A673 (cell line): ENCODE data around the gene SLC9A4. TPM values are rescaled to one million over a fixed set of nuclear protein-coding genes. Genes with fewer than 3 reads are reported as not detected.

Source experiments
- BruUV-seq: library from RNA; stranded (reverse); fragments of 400-500 nt; replicated peaks from 2 replicates; lab custom pipeline; 2021; lab: Mats Ljungman, UMichigan
- CTCF ChIA-PET: fragments of 300-600 bp; sonication (Branson Sonifier 250); formaldehyde crosslinking; loops from one replicate; lab custom pipeline; 2022; ENCODE audit warnings: antibody characterized with exemption; lab: Charles Lee
- POLR2A ChIA-PET: fragments of 300-600 bp; sonication (Branson Sonifier 250); formaldehyde crosslinking; loops from one replicate; lab custom pipeline; 2022; ENCODE audit warnings: antibody characterized with exemption; ENCODE audit not compliant: low non-redundant PET; lab: Charles Lee
- DNase-seq: peaks from one replicate; pipeline ENCODE4 v3.0.0-alpha.2; 2015; ENCODE audit warnings: low spot score
- H3K27ac ChIP-seq: fragments of 200-600 bp; sonication (generic); 2 replicates; pipeline ENCODE4 v1.5.1; 2016; ENCODE audit warnings: mixed run types, low read depth, mild to moderate bottlenecking, mixed read lengths, antibody characterized with exemption, low read length; ENCODE audit not compliant: poor library complexity, severe bottlenecking
- H3K27me3 ChIP-seq: fragments of 200-600 bp; sonication (generic); replicated peaks from 2 replicates; pipeline ENCODE4 v1.6.1; 2017; ENCODE audit warnings: mixed run types, low read depth, mild to moderate bottlenecking, mixed read lengths, antibody characterized with exemption, low read length; ENCODE audit not compliant: insufficient read depth, poor library complexity
- H3K36me3 ChIP-seq: fragments of 200-600 bp; sonication (generic); 2 replicates; pipeline ENCODE4 v1.6.1; 2016; ENCODE audit warnings: mixed run types, mild to moderate bottlenecking, mixed read lengths, antibody characterized with exemption, low read length; ENCODE audit not compliant: insufficient read depth, poor library complexity, severe bottlenecking
- H3K4me1 ChIP-seq: fragments of 200-600 bp; sonication (generic); 2 replicates; pipeline ENCODE4 v1.6.1; 2017; ENCODE audit warnings: mixed run types, mild to moderate bottlenecking, mixed read lengths, antibody characterized with exemption, low read length; ENCODE audit not compliant: insufficient read depth, poor library complexity, severe bottlenecking
- H3K4me3 ChIP-seq: fragments of 200-600 bp; sonication (generic); 2 replicates; pipeline ENCODE4 v1.5.1; 2016; ENCODE audit warnings: low read depth, mixed run types, mild to moderate bottlenecking, mixed read lengths, low read length; ENCODE audit not compliant: poor library complexity, severe bottlenecking
- H3K9me3 ChIP-seq: fragments of 200-600 bp; sonication (generic); 2 replicates; pipeline ENCODE4 v1.6.1; 2016; ENCODE audit warnings: mixed run types, low read depth, mild to moderate bottlenecking, mixed read lengths, antibody characterized with exemption, low read length; ENCODE audit not compliant: poor library complexity, severe bottlenecking
- CTCF ChIP-seq: fragments of 300-800, 200-600 bp; sonication (generic); conservative IDR thresholded peaks from 2 replicates; pipeline ENCODE4 v1.5.1; 2017; ENCODE audit warnings: low read depth, mild to moderate bottlenecking, antibody characterized with exemption, low read length, moderate library complexity, mixed read lengths
- EZH2 ChIP-seq: fragments of 200-600 bp; sonication (generic); IDR thresholded peaks from 2 replicates; pipeline ENCODE4 v1.6.1; 2017; ENCODE audit warnings: borderline replicate concordance, low read depth, mild to moderate bottlenecking, mixed read lengths, antibody characterized with exemption, low read length; ENCODE audit not compliant: poor library complexity, severe bottlenecking
- intact Hi-C: fragments of 100-400 bp; cut with micrococcal nuclease; formaldehyde crosslinking; loops from one replicate; pipeline ENCODE4 v1.10.0; 2022; ENCODE audit not compliant: unreplicated experiment
- total RNA-seq: library from RNA; stranded (reverse); gene quantifications from 2 replicates; pipeline ENCODE4 v1.2.3, GENCODE V29; 2021

SLC9A4 gene
- total RNA-seq, 1 experiment from 2014 or later: 0.11 TPM

- Histone ChIP-seq H3K9me3 (no peaks in the 10 kb centered on the region), H3K4me3 (no peak overlapping the region), H3K36me3 (no peaks in the 10 kb centered on the region), H3K4me1 (no peaks in the 10 kb centered on the region), H3K27me3 (no peaks in the 10 kb centered on the region), H3K27ac (no peak overlapping the region)
- POLR2A ChIA-PET: no interaction called here
- CTCF ChIA-PET: no interaction called here
- DNase-seq: no peak
- TF ChIP-seq EZH2: no peak
- no peak for TF ChIP-seq CTCF
- BruUV-seq: no TSS peak
- intact Hi-C loops: no loop called here
Observed at GRCh38 chr2:102518170-102518569, 45.1 kb downstream of the SLC9A4 start.

GRCh38 chr2:102520009-102520408, 47.0 kb downstream of the SLC9A4 start:
- H3K36me3 ChIP-seq: no peaks in the 10 kb centered on the region
- no peak overlapping the region for H3K27ac ChIP-seq
- H3K27me3 ChIP-seq: no peaks in the 10 kb centered on the region
- no peaks in the 10 kb centered on the region for H3K9me3 ChIP-seq
- BruUV-seq: no TSS peak
- ChIA-PET CTCF (no interaction called here), POLR2A (no interaction called here)
- no peaks in the 10 kb centered on the region for H3K4me1 ChIP-seq
- intact Hi-C loops: loop anchor here (5.0 to 10.0 kb wide), 2 partner anchors 97 to 285 kb away; partner anchors contain the start of gene SLC9A2
- H3K4me3 ChIP-seq: no peak overlapping the region
- DNase-seq: peak; percentile 55
- TF ChIP-seq EZH2 (no peak), CTCF (peak; percentile 73)

- BruUV-seq: no TSS peak
- TF ChIP-seq CTCF (no peak), EZH2 (no peak)
- no peak for DNase-seq
- H3K4me3 ChIP-seq: no peak overlapping the region
- POLR2A ChIA-PET: no interaction called here
- H3K27me3 ChIP-seq: no peaks in the 10 kb centered on the region
- intact Hi-C loops: loop anchor here (5.0 to 10.0 kb wide), 2 partner anchors 96 to 284 kb away; partner anchors contain the start of gene SLC9A2
- H3K4me1 ChIP-seq: no peaks in the 10 kb centered on the region
- H3K9me3 ChIP-seq: no peaks in the 10 kb centered on the region
- no peak overlapping the region for H3K27ac ChIP-seq
- H3K36me3 ChIP-seq: no peaks in the 10 kb centered on the region
- CTCF ChIA-PET: no interaction called here
Observed at GRCh38 chr2:102520801-102521200, 47.8 kb downstream of the SLC9A4 start.
